ENCODE results near the gene AFAP1L1.

DNA sequence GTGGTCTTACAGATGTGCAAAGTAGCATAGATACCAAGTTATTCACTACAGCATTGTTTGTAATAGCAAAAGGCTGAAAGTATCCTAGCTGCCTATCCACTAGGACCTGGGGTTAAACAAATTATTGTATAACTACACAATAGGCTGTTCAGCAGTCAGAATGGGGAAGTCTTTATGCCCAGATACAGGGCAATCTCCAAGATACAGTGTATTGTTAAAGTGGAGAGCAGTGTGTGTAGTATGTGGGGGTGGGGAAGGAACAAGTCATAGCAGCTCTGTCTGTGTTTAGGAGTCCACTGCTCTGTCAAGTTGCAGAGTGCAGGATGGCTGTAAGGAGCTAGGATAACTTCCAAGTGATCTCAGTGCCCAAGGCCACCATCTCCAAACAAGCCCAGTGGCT, 91.7 kb downstream of the AFAP1L1 start:
- TF ChIP-seq BHLHE40 (IDR thresholded peaks at IDR 0.05; ENCODE audit: borderline replicate concordance) = no peak
- TF ChIP-seq SUZ12 (IDR thresholded peaks at IDR 0.05) = no peak
- no peak for TF ChIP-seq ARNT (IDR thresholded peaks at IDR 0.05)
- no peak for TF ChIP-seq HDGF (IDR thresholded peaks at IDR 0.05; ENCODE audit: borderline replicate concordance)
- TF ChIP-seq TARDBP (IDR thresholded peaks at IDR 0.05) = no peak
